Peyer's patch (tissue), 4 donors: ENCODE results near the gene RTN4R. TPM values are rescaled to one million over a fixed set of nuclear protein-coding genes. Genes with fewer than 3 reads are reported as not detected.

Experiments
- DNase-seq, 3 donors: peaks; one replicate each; pipeline ENCODE4 v3.0.0-alpha.2; 2017 to 2019
- H3K27ac ChIP-seq, 4 donors: fragments of 200-600 bp; sonication (generic); one replicate each; pipeline ENCODE4 v1.5.1; 2016 to 2019
- H3K27me3 ChIP-seq, 2 donors: fragments of 200-600 bp; sonication (generic); one replicate each; pipeline ENCODE4 v1.5.1; 2019
- H3K36me3 ChIP-seq, 3 donors: fragments of 200-600 bp; sonication (generic); one replicate each; pipeline ENCODE4 v1.5.1; 2016 to 2019
- H3K4me1 ChIP-seq, 4 donors: fragments of 200-600 bp; sonication (generic); one replicate each; pipeline ENCODE4 v1.5.1; 2016 to 2019
- H3K4me3 ChIP-seq, 4 donors: fragments of 200-600 bp; sonication (generic); 1 replicate in 3 of 4; 2 replicates in 1 of 4; pipeline ENCODE4 v1.5.1; 2016 to 2019; ENCODE audit warnings: mild to moderate bottlenecking in 1 of 4
- H3K9me3 ChIP-seq, 4 donors: fragments of 200-600 bp; sonication (generic); one replicate each; pipeline ENCODE4 v1.5.1; 2016 to 2019; ENCODE audit warnings: mild to moderate bottlenecking in 1 of 4
- POLR2A ChIP-seq, 2 donors: fragments of 450-650 bp; IDR thresholded peaks; one replicate each; pipeline ENCODE4 v1.5.1; 2017; ENCODE audit warnings: antibody characterized with exemption in 2 of 2, mild to moderate bottlenecking in 2 of 2, moderate library complexity in 2 of 2
- total RNA-seq, 4 donors: library from RNA; depleted of rRNA; stranded (reverse); fragments of >200 nt; gene quantifications; one replicate each; pipeline ENCODE4 v1.1.0, GENCODE V29; 2016
- TF ChIP-seq, protein P1 (sequence below), 6 experiments: fragments of 450-650 bp in 4 of 6; fragments of 200-600 bp in 2 of 6; sonication (generic) in 1 of 6; IDR thresholded peaks; one replicate each; pipeline ENCODE4 v1.5.1; 2017 to 2019; ENCODE audit warnings: antibody characterized with exemption in 6 of 6, mild to moderate bottlenecking in 3 of 6, moderate library complexity in 1 of 6

RTN4R gene
- total RNA-seq, 4 donors from 2014 or later, result 5.2 to 9.1 (median 5.7) TPM

DNA sequence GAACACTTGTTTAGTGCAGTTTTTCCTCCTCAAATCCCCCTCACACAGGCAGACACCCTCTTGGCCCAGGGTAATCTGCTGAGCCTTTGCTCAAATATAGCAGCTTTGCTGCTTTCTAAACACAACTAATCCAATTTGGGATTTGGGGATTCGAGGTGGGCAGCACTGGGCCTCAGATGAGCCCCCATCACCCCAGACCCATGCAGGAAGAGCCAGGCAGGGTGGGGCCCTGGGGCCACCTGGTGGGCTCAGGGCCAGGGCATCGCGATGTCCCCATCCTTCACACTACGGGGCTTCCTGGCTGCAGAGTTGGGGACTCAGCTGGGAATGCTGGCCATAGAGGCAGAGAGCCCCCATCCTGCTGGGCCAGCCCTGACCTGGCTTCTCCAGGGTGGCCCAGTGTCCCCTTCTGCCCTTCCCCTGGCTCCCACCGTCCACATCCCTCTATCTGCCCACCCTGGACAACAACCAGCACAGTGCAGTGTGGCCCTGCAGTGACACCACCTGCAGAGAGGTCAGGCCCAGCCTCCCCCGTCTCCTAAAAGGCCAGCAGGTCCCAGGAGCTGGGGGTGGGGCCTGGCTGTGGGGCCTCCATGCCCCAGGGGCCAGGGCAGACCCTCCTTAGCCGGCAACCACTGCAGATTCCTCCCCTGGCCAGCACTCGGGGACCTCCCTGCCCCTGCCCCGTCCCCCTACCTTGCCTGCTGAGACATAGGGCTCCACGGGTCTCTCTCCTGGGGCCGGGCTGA, 60.7 kb downstream of the RTN4R start:
- TF ChIP-seq, protein P1, sequence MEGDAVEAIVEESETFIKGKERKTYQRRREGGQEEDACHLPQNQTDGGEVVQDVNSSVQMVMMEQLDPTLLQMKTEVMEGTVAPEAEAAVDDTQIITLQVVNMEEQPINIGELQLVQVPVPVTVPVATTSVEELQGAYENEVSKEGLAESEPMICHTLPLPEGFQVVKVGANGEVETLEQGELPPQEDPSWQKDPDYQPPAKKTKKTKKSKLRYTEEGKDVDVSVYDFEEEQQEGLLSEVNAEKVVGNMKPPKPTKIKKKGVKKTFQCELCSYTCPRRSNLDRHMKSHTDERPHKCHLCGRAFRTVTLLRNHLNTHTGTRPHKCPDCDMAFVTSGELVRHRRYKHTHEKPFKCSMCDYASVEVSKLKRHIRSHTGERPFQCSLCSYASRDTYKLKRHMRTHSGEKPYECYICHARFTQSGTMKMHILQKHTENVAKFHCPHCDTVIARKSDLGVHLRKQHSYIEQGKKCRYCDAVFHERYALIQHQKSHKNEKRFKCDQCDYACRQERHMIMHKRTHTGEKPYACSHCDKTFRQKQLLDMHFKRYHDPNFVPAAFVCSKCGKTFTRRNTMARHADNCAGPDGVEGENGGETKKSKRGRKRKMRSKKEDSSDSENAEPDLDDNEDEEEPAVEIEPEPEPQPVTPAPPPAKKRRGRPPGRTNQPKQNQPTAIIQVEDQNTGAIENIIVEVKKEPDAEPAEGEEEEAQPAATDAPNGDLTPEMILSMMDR (IDR thresholded peaks at IDR 0.05), result no peak
- no peak for TF ChIP-seq POLR2A (IDR thresholded peaks at IDR 0.05)
- Histone ChIP-seq H3K27ac (peak overlapping the region in 3 of 4 donors; percentile 71 to 90 (median 88)), H3K4me3 (peak overlapping the region; percentile 43 to 74 (median 56)), H3K36me3 (no peaks in the 10 kb centered on the region), H3K9me3 (no peaks in the 10 kb centered on the region), H3K4me1 (peaks cover 6 to 58% (median 11%) of the 10 kb centered on the region in 4 donors), H3K27me3 (no peaks in the 10 kb centered on the region)
- no peak for DNase-seq

DNA sequence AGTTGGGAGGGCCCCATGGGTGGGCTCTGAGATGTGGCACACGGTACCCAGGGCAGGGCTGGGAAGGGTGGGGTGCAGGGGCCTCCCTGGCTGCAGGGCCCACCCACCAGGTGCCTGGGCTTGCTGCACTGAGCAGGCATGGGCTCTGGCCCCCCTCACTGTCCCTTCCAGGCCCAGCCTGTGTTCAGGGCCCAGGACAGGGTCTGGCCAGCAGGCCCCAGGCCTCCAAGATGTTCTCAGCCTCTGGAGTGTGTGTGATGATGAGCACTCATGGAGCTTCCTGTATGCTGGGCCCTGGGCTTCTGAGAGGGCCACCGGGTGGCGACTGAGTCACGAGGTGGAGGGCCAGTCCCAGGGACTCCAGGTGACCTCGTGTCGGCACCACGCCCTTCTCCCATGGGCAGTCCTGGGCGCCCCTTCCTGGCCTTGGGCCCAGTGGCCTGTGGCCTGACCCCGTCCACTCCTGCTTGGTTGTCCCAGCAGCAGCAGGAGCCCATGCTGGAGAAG, 61.4 kb downstream of the RTN4R start:
- Histone ChIP-seq H3K4me1 (peaks cover 6 to 55% (median 11%) of the 10 kb centered on the region in 4 donors), H3K27me3 (no peaks in the 10 kb centered on the region), H3K27ac (peak overlapping the region; percentile 57 to 90 (median 80)), H3K4me3 (peak overlapping the region; percentile 43 to 74 (median 56)), H3K9me3 (no peaks in the 10 kb centered on the region), H3K36me3 (no peaks in the 10 kb centered on the region)
- peak; percentile 20 to 78 (median 76) for DNase-seq
- TF ChIP-seq POLR2A (IDR thresholded peaks at IDR 0.05), result peak; percentile 58 to 64
- TF ChIP-seq, protein P1 (IDR thresholded peaks at IDR 0.05), result peak in 1 of 6 experiments; percentile 2

DNA sequence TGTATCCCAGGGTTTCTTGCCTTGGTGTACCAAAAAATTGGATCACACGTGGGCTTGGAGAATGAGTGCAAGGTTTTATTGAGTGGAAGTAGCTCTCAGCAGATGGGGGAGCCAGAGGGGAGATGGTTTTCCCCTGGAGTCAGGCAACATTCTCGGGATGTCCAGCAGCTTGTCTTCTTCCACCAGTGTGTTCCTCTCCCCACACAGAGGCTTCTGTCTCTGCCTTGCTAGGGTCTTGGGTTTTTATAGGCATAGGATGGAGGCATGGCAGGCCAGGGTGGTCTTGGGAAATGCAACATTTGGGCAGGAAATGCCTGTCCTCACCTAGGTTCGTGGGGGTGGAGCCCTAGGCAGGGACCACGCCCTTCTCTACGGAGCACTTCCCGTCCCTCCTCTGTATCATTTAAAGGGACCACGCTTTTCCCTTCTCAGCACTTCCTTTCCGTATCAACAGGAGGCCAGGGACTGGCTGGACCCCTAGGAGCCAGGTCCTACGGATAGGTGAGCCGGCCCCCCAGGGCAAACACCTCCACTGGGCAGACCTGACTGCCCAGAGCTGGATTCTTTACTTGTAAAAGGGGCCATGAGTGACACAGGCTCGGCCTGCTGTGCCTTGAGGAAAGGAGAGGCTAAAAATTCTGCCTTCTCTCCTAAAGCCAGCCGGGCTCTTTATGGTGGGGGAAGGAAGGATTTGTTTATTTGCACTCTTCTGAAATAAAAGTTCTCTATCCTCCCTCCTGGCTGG, 62.0 kb downstream of the RTN4R start:
- Histone ChIP-seq H3K36me3 (no peaks in the 10 kb centered on the region), H3K4me1 (peaks cover 6 to 48% (median 11%) of the 10 kb centered on the region in 4 donors), H3K27me3 (no peaks in the 10 kb centered on the region), H3K27ac (peak overlapping the region; percentile 57 to 90 (median 80)), H3K9me3 (no peaks in the 10 kb centered on the region), H3K4me3 (peak overlapping the region; percentile 43 to 74 (median 56))
- peak; percentile 47 to 79 for TF ChIP-seq POLR2A (IDR thresholded peaks at IDR 0.05)
- TF ChIP-seq, protein P1 (IDR thresholded peaks at IDR 0.05), result peak in 3 of 6 experiments; percentile 43 to 55 (median 48)
- peak; percentile 73 to 92 (median 79) for DNase-seq

DNA sequence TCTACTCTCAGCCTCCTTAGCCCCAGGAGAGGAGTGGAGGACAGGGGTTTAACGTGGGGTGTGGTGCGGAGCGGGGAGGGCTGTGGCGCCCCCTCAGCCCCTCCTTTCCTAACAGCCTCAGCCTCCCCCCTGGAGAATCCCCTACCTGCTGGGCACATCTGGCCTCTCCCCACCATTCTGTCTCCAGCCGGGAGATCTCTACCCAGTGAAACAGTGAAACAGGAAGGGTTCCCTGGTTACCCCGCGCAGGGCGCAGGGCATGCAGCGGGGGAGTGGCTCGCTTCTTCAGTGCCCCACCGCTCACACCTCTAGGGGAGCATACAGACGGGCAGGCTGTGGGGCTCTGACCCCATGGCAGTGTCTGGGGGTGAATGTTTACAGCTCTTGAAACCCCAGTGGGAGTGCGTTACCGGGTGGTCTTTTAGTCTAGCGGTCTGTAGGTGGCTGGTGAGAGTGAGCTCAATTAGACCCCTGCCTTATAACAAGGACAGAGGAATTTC, 62.6 kb downstream of the RTN4R start:
- peak overlapping the region; percentile 57 to 90 (median 80) for H3K27ac ChIP-seq
- H3K36me3 ChIP-seq, result no peaks in the 10 kb centered on the region
- H3K27me3 ChIP-seq, result no peaks in the 10 kb centered on the region
- no peaks in the 10 kb centered on the region for H3K9me3 ChIP-seq
- TF ChIP-seq POLR2A (IDR thresholded peaks at IDR 0.05), result no peak
- TF ChIP-seq, protein P1 (IDR thresholded peaks at IDR 0.05), result no peak
- DNase-seq, result no peak
- H3K4me1 ChIP-seq, result peaks cover 6 to 48% (median 11%) of the 10 kb centered on the region in 4 donors
- peak overlapping the region in 2 of 4 donors; percentile 65 to 74 for H3K4me3 ChIP-seq

DNA sequence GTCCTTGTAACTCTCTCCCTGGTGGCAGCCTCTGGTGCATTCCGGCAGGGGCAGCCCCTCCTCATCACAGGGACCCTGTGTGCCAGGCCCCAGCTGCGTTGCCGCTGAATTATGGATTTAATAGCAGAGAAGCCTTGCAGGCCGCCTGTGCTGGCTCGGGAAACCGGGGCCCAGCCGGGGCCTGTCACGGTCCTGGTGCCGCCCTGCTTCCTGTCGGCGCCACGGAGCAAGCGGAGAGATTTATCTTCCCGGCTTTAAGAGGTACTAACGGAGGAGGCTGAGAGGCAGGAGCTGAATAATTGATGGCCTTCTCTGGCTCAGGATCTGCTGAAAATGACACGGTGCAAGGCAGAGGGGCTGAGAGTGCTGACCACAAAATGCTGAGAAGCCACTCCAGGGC, 63.3 kb downstream of the RTN4R start:
- Histone ChIP-seq H3K27ac (peak overlapping the region in 2 of 4 donors; percentile 70 to 88), H3K4me1 (peaks cover 6 to 48% (median 11%) of the 10 kb centered on the region in 4 donors), H3K36me3 (no peaks in the 10 kb centered on the region), H3K4me3 (no peak overlapping the region), H3K27me3 (no peaks in the 10 kb centered on the region), H3K9me3 (no peaks in the 10 kb centered on the region)
- TF ChIP-seq, protein P1 (IDR thresholded peaks at IDR 0.05), result no peak
- no peak for TF ChIP-seq POLR2A (IDR thresholded peaks at IDR 0.05)
- DNase-seq, result no peak
